GM12878 (cell line): ENCODE results near the gene KRT82. TPM values are rescaled to one million over a fixed set of nuclear protein-coding genes. Genes with fewer than 3 reads are reported as not detected.

ENCODE experiments used
- ATAC-seq: fragments of 200-7000 bp; cut with Tn5 transposase; 3 replicates; pipeline ENCODE4 v1.9.1; 2020; ENCODE audit warnings: mild to moderate bottlenecking, moderate library complexity
- BruUV-seq: library from RNA; stranded (reverse); fragments of 400-500 nt; replicated peaks from 2 replicates; lab custom pipeline; 2021; lab: Mats Ljungman, UMichigan
- CTCF ChIA-PET: fragments of 300-600 bp; sonication (Branson Sonifier 250); formaldehyde crosslinking; extraction: SDS; loops from one replicate; lab custom pipeline; 2021; ENCODE audit warnings: inconsistent platforms; lab: Yijun Ruan, JAX
- POLR2A ChIA-PET: fragments of 350-600 bp; formaldehyde crosslinking; extraction: SDS; loops from one replicate; lab custom pipeline; 2021; ENCODE audit warnings: inconsistent platforms; lab: Charles Lee
- RAD21 ChIA-PET: fragments of 300-600 bp; sonication (Branson Sonifier 250); formaldehyde crosslinking; loops from one replicate; lab custom pipeline; 2023; ENCODE audit warnings: antibody characterized with exemption; ENCODE audit not compliant: unreplicated experiment; lab: Charles Lee
- SMC1A ChIA-PET: fragments of 300-600 bp; sonication (Branson Sonifier 250); formaldehyde crosslinking; loops from one replicate; lab custom pipeline; 2023; ENCODE audit not compliant: unreplicated experiment, uncharacterized antibody; lab: Charles Lee
- DNase-seq: peaks from one replicate; pipeline ENCODE4 v3.0.0-alpha.2; 2011; ENCODE audit warnings: low read depth, low spot score
- FAIRE-seq: peaks from 3 replicates; lab custom pipeline; 2011; peaks lifted over from hg19 to GRCh38; lab: Jason Lieb, UNC
- H2AFZ ChIP-seq: 2 replicates; pipeline ENCODE4 v1.6.0; 2011; ENCODE audit warnings: low read depth, low read length, control low read depth; ENCODE audit not compliant: control insufficient read depth
- H3K27ac ChIP-seq: 2 replicates; pipeline ENCODE4 v1.5.1; 2011; ENCODE audit warnings: control low read depth; ENCODE audit not compliant: control insufficient read depth, insufficient read depth
- H3K27me3 ChIP-seq, 2 experiments: replicated peaks in 1 of 2; 2 replicates each; pipeline versions ENCODE4 v1.6.0 to v1.6.1; 2011; ENCODE audit warnings: low read length in 1 of 2; ENCODE audit not compliant: control insufficient read depth in 2 of 2, insufficient read depth in 2 of 2
- H3K36me3 ChIP-seq, 2 experiments: 2 replicates each; pipeline ENCODE4 v1.5.1; 2011; ENCODE audit warnings: low read length in 1 of 2; ENCODE audit not compliant: control insufficient read depth in 2 of 2, insufficient read depth in 2 of 2
- H3K4me1 ChIP-seq: 2 replicates; pipeline ENCODE4 v1.6.1; 2011; ENCODE audit warnings: mild to moderate bottlenecking, low read length, moderate library complexity, mixed read lengths; ENCODE audit not compliant: control insufficient read depth, insufficient read depth
- H3K4me2 ChIP-seq: 2 replicates; pipeline ENCODE4 v1.6.0; 2011; ENCODE audit warnings: control low read depth; ENCODE audit not compliant: control insufficient read depth, insufficient read depth
- H3K4me3 ChIP-seq: fragments of 200-600 bp; sonication (generic); 2 replicates; pipeline ENCODE4 v1.5.1; 2016
- H3K79me2 ChIP-seq: 2 replicates; pipeline ENCODE4 v1.6.0; 2011; ENCODE audit warnings: low read length; ENCODE audit not compliant: control insufficient read depth, insufficient read depth
- H3K9ac ChIP-seq: 2 replicates; pipeline ENCODE4 v1.8.0; 2011; ENCODE audit warnings: low read length, control low read depth, mixed read lengths; ENCODE audit not compliant: control insufficient read depth, insufficient read depth
- H3K9me3 ChIP-seq: replicated peaks from 3 replicates; pipeline ENCODE4 v1.5.1; 2011; ENCODE audit warnings: mild to moderate bottlenecking, low read length; ENCODE audit not compliant: control insufficient read depth, insufficient read depth
- H4K20me1 ChIP-seq: 2 replicates; pipeline ENCODE4 v1.6.0; 2011; ENCODE audit not compliant: control insufficient read depth, insufficient read depth
- CHD4 ChIP-seq: fragments of 200-600 bp; sonication (generic); IDR thresholded peaks from 2 replicates; pipeline ENCODE4 v1.6.1; 2016; ENCODE audit warnings: mild to moderate bottlenecking
- CREB1 ChIP-seq: IDR thresholded peaks from 2 replicates; pipeline ENCODE4 v1.6.1; 2012; ENCODE audit warnings: low read depth, mild to moderate bottlenecking, inconsistent platforms
- EED ChIP-seq: sonication (generic); IDR thresholded peaks from 2 replicates; pipeline ENCODE4 v1.6.1; 2016; ENCODE audit warnings: antibody characterized with exemption, low read depth
- EP300 ChIP-seq, 2 experiments: fragments of 150-350 bp in 1 of 2; IDR thresholded peaks; 2 replicates each; pipeline ENCODE4 v1.6.1; 2011 to 2012; ENCODE audit warnings: low read depth in 2 of 2, low read length in 2 of 2, borderline replicate concordance in 1 of 2, improper control_type of control experiment in 1 of 2, inconsistent platforms in 1 of 2; ENCODE audit not compliant: control insufficient read depth in 1 of 2
- FOXK2 ChIP-seq: fragments of 450-650 bp; IDR thresholded peaks from 2 replicates; pipeline ENCODE4 v1.6.1; 2017; ENCODE audit warnings: mild to moderate bottlenecking, moderate library complexity
- GABPA ChIP-seq: IDR thresholded peaks from 2 replicates; pipeline ENCODE4 v1.6.1; 2014; ENCODE audit warnings: antibody characterized with exemption, low read depth, mild to moderate bottlenecking, inconsistent platforms
- JUNB ChIP-seq: IDR thresholded peaks from 2 replicates; pipeline ENCODE4 v1.6.1; 2016; ENCODE audit warnings: antibody characterized with exemption, mild to moderate bottlenecking
- KDM1A ChIP-seq: fragments of 200-600 bp; sonication (generic); IDR thresholded peaks from 2 replicates; pipeline ENCODE4 v1.6.1; 2016; ENCODE audit warnings: borderline replicate concordance
- NFXL1 ChIP-seq: fragments of 450-650 bp; IDR thresholded peaks from 2 replicates; pipeline ENCODE4 v1.6.1; 2017; ENCODE audit warnings: antibody characterized with exemption, mild to moderate bottlenecking, borderline replicate concordance
- NR2F1 ChIP-seq: fragments of 450-650 bp; conservative IDR thresholded peaks from 2 replicates; pipeline ENCODE4 v1.6.1; 2017; ENCODE audit warnings: mild to moderate bottlenecking
- RBBP5 ChIP-seq: fragments of 200-600 bp; sonication (generic); conservative IDR thresholded peaks from 2 replicates; pipeline ENCODE4 v1.6.1; 2016
- SREBF2 ChIP-seq: IDR thresholded peaks from 2 replicates; pipeline ENCODE4 v1.6.1; 2012; ENCODE audit warnings: mild to moderate bottlenecking, low read length
- TCF12 ChIP-seq: IDR thresholded peaks from 2 replicates; pipeline ENCODE4 v1.6.1; 2011; ENCODE audit warnings: low read depth, mild to moderate bottlenecking, low read length
- TCF3 ChIP-seq: IDR thresholded peaks from 2 replicates; pipeline ENCODE4 v1.6.1; 2012; ENCODE audit warnings: low read depth, mild to moderate bottlenecking, low read length, borderline replicate concordance; ENCODE audit not compliant: insufficient read depth
- ZNF207 ChIP-seq: fragments of 450-650 bp; IDR thresholded peaks from 2 replicates; pipeline ENCODE4 v1.6.1; 2014; ENCODE audit warnings: antibody characterized with exemption, mild to moderate bottlenecking, borderline replicate concordance
- WGBS: methylation state at CpG from one replicate; pipeline ENCODE4 v1.1.6; 2016; ENCODE audit warnings: low lambda C conversion rate; ENCODE audit not compliant: insufficient replicate concordance, insufficient coverage; ENCODE audit errors: missing lambda C conversion rate; 5-methylcytosine and 5-hydroxymethylcytosine counted together
- in situ Hi-C: fragments of 300-500 bp; cut with MboI; formaldehyde crosslinking; loops from 9 replicates; pipeline ENCODE4 v1.14.3; 2018; ENCODE audit warnings: mixed read lengths
- intact Hi-C: fragments of 100-400 bp; cut with micrococcal nuclease; formaldehyde crosslinking; loops from one replicate; pipeline ENCODE4 v1.14.2; 2022; ENCODE audit not compliant: unreplicated experiment
- polyA plus RNA-seq, 11 experiments: library from polyadenylated mRNA; depleted of rRNA in 4 of 11; unstranded in 6 of 11; stranded (reverse) in 5 of 11; fragments of >200 nt; fragmentation: Nextera tagmentation in 4 of 11; fragmentation: Illumina TruSeq in 1 of 11; extraction: Ambion mirVana in 4 of 11; extraction: Trizol in 1 of 11; gene quantifications; 1 replicate in 1 of 11; 2 replicates in 10 of 11; pipeline versions ENCODE4 v1.2.1 to v1.2.3, GENCODE V29; 2011 to 2016; ENCODE audit warnings: inconsistent platforms in 2 of 11, missing spikeins in 2 of 11, low read depth in 1 of 11
- total RNA-seq, 4 experiments: library from RNA; depleted of rRNA in 3 of 4; stranded (reverse); fragments of >200 nt in 3 of 4; fragmentation: Illumina TruSeq in 1 of 4; extraction: Trizol in 1 of 4; gene quantifications; 2 replicates each; pipeline versions ENCODE4 v1.2.1 to v1.2.3, GENCODE V29; 2013 to 2021
- TF ChIP-seq, protein P1 (sequence below): fragments of 450-650 bp; IDR thresholded peaks from 2 replicates; pipeline ENCODE4 v1.6.1; 2018; ENCODE audit warnings: borderline replicate concordance, mild to moderate bottlenecking; ENCODE audit not compliant: partially characterized antibody
- TF ChIP-seq, protein P2 (sequence below): fragments of 450-650 bp; IDR thresholded peaks from 2 replicates; pipeline ENCODE4 v1.6.1; 2017; ENCODE audit warnings: low read depth, mild to moderate bottlenecking, moderate library complexity

KRT82 gene
- total and polyA plus RNA-seq, 10 of the 15 experiments (the other 5 are each of a cell fraction or from before 2014, with no cell fraction given) = not detected

DNA sequence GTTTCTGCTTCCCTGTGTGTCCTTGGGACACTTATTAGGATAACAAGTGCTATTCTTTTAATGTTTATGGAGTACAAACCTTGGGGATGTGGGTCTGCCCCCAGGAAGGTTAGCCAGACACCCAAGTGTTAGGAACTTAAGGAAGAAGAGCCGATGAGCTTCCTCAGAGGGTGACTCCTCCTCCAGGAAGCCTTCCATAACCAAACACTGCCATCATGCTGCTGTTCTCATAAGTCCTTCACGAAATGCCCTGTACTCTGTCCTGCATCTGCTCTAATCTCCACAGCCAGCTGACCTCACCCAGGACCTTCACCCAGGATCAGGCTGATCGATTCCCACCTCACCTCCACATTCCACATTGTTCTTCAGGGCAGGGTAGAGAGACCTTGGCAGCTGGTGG lies 37.6 kb downstream of the KRT82 start:
- Histone ChIP-seq H4K20me1 (no peaks in the 10 kb centered on the region; the same call in 1 of the 2 replicates), H2AFZ (no peak overlapping the region), H3K36me3 (no peaks in the 10 kb centered on the region), H3K4me3 (no peak overlapping the region), H3K9ac (no peak overlapping the region), H3K79me2 (no peaks in the 10 kb centered on the region), H3K9me3 (no peaks in the 10 kb centered on the region), H3K27me3 (peaks cover 2 to 4% of the 10 kb centered on the region in 2 experiments; a peak in 3 of 4 replicates), H3K4me1 (no peaks in the 10 kb centered on the region), H3K4me2 (no peak overlapping the region), H3K27ac (no peak overlapping the region)
- FAIRE-seq (no peak), DNase-seq (no peak), ATAC-seq (no peak)
- intact Hi-C loops = no loop called here
- CTCF ChIA-PET = interaction anchor here (0.7 to 1.4 kb wide), 3 partner anchors 212 to 1255 kb away, joined by 3 to 5 read pairs (median 5); no protein-coding TSS in a partner anchor
- no peak for TF ChIP-seq FOXK2
- no peak for TF ChIP-seq KDM1A
- no peak for TF ChIP-seq SREBF2
- TF ChIP-seq ZNF207 = no peak
- TF ChIP-seq NFXL1 = no peak
- no peak for TF ChIP-seq CREB1
- no peak for TF ChIP-seq GABPA
- TF ChIP-seq, protein P1, sequence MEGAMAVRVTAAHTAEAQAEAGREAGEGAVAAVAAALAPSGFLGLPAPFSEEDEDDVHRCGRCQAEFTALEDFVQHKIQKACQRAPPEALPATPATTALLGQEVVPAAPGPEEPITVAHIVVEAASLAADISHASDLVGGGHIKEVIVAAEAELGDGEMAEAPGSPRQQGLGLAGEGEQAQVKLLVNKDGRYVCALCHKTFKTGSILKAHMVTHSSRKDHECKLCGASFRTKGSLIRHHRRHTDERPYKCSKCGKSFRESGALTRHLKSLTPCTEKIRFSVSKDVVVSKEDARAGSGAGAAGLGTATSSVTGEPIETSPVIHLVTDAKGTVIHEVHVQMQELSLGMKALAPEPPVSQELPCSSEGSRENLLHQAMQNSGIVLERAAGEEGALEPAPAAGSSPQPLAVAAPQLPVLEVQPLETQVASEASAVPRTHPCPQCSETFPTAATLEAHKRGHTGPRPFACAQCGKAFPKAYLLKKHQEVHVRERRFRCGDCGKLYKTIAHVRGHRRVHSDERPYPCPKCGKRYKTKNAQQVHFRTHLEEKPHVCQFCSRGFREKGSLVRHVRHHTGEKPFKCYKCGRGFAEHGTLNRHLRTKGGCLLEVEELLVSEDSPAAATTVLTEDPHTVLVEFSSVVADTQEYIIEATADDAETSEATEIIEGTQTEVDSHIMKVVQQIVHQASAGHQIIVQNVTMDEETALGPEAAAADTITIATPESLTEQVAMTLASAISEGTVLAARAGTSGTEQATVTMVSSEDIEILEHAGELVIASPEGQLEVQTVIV = no peak
- TF ChIP-seq, protein P2, sequence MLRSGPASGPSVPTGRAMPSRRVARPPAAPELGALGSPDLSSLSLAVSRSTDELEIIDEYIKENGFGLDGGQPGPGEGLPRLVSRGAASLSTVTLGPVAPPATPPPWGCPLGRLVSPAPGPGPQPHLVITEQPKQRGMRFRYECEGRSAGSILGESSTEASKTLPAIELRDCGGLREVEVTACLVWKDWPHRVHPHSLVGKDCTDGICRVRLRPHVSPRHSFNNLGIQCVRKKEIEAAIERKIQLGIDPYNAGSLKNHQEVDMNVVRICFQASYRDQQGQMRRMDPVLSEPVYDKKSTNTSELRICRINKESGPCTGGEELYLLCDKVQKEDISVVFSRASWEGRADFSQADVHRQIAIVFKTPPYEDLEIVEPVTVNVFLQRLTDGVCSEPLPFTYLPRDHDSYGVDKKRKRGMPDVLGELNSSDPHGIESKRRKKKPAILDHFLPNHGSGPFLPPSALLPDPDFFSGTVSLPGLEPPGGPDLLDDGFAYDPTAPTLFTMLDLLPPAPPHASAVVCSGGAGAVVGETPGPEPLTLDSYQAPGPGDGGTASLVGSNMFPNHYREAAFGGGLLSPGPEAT = no peak
- TF ChIP-seq EED = no peak
- no peak for TF ChIP-seq CHD4
- no peak for TF ChIP-seq NR2F1
- TF ChIP-seq EP300 (IDR thresholded peaks at IDR 0.05; ENCODE audit: borderline replicate concordance in 1 of 2, control insufficient read depth in 1 of 2, low read depth in 2 of 2, low read length in 2 of 2) = no peak
- TF ChIP-seq TCF3 = no peak
- TF ChIP-seq TCF12 = no peak
- no peak for TF ChIP-seq JUNB
- no peak for TF ChIP-seq RBBP5
- 0% methylated on average over 3 of the region's 3 CpGs for WGBS
- SMC1A ChIA-PET = interaction anchor here (0.6 kb wide), 1 partner anchor 16 kb away, joined by 4 read pairs; no protein-coding TSS in a partner anchor
- in situ Hi-C loops = no loop called here
- BruUV-seq = no TSS peak
- POLR2A ChIA-PET = no interaction called here
- RAD21 ChIA-PET = no interaction called here
